OCI-LY7 (cell line): ENCODE measurements around the gene PARD3.

Experiments
- CTCF ChIP-seq: fragments of 200-600 bp; sonication (generic); conservative IDR thresholded peaks from 2 replicates; pipeline ENCODE4 v1.5.1; 2014; ENCODE audit warnings: mild to moderate bottlenecking, antibody characterized with exemption, low read length, moderate library complexity, mixed read lengths
- EZH2phosphoT487 ChIP-seq: fragments of 200-600 bp; sonication (generic); IDR thresholded peaks from 2 replicates; pipeline ENCODE4 v1.6.1; 2018; ENCODE audit warnings: low read depth, borderline replicate concordance, mild to moderate bottlenecking, mixed run types, antibody characterized with exemption, low read length, moderate library complexity, mixed read lengths

GRCh38 chr10:34247560-34247959 lies 567.5 kb downstream of the PARD3 start:
- TF ChIP-seq CTCF = no peak
- TF ChIP-seq EZH2phosphoT487 = no peak
